Epithelial cell of proximal tubule (primary cell): ENCODE data around the gene GABPB2. TPM values are rescaled to one million over a fixed set of nuclear protein-coding genes. Genes with fewer than 3 reads are reported as not detected.
A peak's percentile ranks its signal among the peaks of the same experiment; 100 is the strongest.

Experiments used
- DNase-seq: peaks from one replicate; pipeline ENCODE4 v3.0.0-alpha.2; 2011; ENCODE audit warnings: low read depth
- H3K4me3 ChIP-seq: 2 replicates; pipeline ENCODE4 v1.5.1; 2011; ENCODE audit warnings: low read depth, mild to moderate bottlenecking, low read length
- total RNA-seq: library from RNA; depleted of rRNA; stranded (reverse); fragments of >200 nt; gene quantifications from 2 replicates; pipeline ENCODE4 v1.2.3, GENCODE V29; 2015
- TF ChIP-seq, protein P1 (sequence below): conservative IDR thresholded peaks from 2 replicates; pipeline ENCODE4 v1.5.1; 2012; ENCODE audit warnings: low read depth, mild to moderate bottlenecking, low read length

Gene GABPB2
- 5.4 and 6.1 TPM in 2 replicates for total RNA-seq

DNA sequence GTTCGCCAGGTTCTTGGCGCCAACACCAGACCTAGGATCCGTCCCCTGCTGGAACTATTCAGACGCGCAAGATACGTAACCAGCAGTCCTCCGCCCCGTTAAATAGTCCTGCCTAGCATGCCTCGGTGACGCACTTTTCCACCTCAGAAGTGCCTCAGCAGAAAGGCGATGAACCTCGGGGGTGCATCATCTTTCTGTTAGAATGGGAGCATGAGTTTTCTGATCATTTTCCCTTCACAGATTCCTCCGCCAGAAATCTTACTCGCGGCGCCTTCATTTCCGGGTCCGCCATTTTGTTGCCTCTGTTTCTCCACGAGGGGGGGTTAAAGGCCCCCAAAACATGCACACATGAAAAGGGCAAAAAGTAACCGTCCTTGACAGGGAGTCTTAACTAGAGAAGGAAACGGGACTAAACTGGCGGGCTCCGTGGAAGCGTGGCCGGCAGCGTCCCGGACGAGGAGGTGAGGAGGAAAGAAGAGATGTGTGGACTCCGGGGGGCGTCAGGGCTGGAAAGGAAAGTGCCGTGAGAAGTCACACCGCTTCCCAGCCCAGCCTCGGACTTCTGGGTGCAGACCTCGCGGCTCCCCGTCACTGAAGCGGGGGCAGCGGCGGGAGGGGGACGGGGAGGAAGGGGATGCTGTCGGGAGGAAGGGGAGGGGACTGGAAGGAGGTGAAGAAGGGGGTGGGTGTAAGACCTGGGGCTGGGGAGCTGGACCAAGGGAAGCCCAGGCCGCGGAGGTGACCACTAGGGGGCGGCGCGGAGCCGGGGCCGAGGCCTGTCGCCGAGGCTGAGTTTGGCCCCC lies at the start of gene GABPB2:
GABPB2 (plus strand) TSS at position 288 of the 803 bp plus-strand sequence. CDS start 17,429 bp downstream, outside the sequence.
- peak; percentile 83 for DNase-seq
- TF ChIP-seq, protein P1, sequence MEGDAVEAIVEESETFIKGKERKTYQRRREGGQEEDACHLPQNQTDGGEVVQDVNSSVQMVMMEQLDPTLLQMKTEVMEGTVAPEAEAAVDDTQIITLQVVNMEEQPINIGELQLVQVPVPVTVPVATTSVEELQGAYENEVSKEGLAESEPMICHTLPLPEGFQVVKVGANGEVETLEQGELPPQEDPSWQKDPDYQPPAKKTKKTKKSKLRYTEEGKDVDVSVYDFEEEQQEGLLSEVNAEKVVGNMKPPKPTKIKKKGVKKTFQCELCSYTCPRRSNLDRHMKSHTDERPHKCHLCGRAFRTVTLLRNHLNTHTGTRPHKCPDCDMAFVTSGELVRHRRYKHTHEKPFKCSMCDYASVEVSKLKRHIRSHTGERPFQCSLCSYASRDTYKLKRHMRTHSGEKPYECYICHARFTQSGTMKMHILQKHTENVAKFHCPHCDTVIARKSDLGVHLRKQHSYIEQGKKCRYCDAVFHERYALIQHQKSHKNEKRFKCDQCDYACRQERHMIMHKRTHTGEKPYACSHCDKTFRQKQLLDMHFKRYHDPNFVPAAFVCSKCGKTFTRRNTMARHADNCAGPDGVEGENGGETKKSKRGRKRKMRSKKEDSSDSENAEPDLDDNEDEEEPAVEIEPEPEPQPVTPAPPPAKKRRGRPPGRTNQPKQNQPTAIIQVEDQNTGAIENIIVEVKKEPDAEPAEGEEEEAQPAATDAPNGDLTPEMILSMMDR = peak; percentile 80
- H3K4me3 ChIP-seq = peak within 1 kb of the TSS; percentile 98

DNA sequence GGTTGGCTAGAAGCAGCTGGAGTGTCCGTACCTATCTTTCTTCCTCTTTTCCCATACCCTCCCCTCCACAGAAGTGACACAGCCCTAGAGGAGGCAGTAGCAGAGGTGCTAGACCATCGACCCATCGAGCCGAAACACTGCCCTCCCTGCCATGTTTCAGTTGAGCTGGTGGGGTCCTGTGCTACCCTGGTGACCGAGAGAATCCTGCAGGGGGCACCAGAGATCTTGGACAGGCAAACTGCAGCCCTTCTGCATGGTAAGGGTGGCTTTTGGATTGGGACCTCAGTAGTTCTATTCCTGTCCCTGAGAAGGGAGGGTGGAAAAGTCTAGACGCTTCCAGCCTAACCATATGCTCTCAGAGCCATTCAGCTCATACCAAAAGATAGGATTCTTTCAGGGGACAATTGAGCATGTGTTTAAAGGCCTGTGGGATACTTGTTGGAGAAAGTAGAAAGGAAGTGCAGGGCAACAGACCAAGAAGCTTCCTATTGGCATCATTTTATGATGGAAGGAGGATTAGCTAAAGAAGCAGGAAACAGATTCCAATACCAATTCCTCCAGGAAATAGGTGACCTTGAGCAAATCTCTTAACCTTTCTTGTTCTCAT lies 45.9 kb upstream of the GABPB2 start:
- TF ChIP-seq, protein P1 = peak; percentile 95
- DNase-seq = no peak
- no peak overlapping the region for H3K4me3 ChIP-seq

DNA sequence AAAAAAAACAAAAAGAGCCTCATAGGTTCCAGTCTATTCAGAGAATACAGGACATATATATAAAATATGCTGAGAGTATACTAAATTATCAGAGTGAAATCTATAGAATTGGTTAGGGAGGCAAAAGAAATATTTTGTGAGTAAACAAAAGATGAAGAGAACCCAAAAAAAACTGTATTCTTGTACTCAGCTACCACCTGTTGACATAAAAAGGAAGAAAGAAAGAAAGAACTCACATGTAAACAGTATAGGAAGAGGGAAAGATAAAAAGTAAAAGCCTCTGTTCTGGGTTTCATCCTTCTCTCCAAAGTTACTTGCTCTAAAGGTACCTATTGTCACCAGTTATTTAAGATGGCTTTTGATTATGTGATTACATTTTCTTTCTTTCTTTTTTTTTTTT lies 44.1 kb upstream of the GABPB2 start:
- no peak overlapping the region for H3K4me3 ChIP-seq
- no peak for DNase-seq
- TF ChIP-seq, protein P1 = no peak

DNA sequence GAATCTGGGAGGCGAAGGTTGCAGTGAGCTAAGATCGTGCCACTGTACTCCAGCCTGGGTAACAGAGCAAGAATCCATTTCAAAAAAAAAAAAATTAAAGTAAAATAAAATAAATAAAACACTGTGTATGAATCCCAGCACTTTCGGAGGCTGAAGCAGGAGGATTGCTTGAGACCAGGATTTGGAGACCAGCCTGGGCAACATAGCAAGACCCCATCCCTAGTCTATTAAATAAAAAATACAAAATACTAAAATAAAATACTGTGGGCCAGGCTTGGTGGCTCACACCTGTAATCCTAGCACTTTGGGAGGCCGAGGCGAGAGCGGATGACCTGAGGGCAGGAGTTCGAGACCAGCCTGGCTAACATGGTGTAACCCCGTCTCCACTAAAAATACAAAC lies 38.4 kb upstream of the GABPB2 start:
- no peak overlapping the region for H3K4me3 ChIP-seq
- TF ChIP-seq, protein P1 = no peak
- no peak for DNase-seq

DNA sequence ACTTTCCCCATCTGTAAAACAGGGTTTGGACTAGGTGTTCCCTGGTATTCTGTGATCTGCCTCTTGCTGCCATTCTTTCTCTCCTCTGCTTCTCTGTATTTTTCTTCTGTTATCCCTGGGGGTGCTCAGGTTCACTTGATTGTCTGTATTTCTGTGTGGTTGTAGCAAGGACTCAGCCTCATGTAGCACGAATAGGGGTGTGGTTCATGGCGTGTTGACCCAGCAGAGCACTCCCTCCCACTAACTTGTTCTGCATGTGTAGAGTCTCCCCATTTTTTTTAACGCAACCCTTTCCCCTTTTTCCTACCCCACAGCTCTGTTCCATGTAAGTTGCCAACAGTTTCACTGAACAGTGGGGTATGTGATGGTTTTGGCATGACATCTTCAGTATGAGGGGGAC lies 35.4 kb upstream of the GABPB2 start:
- TF ChIP-seq, protein P1 = no peak
- no peak for DNase-seq
- no peak overlapping the region for H3K4me3 ChIP-seq

DNA sequence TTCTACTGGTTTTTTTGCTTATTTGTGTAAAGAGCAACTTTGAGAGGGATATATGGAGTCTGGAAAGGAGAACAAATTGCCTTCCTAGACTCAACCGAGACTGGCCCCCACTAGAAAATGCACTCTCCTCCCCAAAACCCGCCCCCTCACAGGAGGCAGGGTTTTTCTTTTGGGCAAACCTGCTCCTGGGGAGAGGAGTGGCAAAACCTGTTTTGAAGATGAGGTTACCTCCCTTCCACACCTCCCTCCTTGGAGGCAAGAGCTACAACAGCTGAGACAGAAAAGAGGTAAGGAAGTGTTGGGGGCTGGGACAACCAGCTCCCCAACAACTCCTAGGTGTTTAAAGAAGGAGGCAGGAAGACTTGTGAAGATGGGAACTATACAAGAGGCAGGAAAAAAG lies 34.2 kb upstream of the GABPB2 start, which contains the start of gene BNIPL:
BNIPL (plus strand) TSS at position 231 of the 400 bp plus-strand sequence; CDS start at position 371, 140 bp downstream.
- TF ChIP-seq, protein P1 = no peak
- DNase-seq = no peak
- no peak within 1 kb of the TSS for H3K4me3 ChIP-seq
